Vagina (tissue), 2 donors: ENCODE data around the gene MAPK6. TPM values are rescaled to one million over a fixed set of nuclear protein-coding genes. Genes with fewer than 3 reads are reported as not detected.
A peak's percentile ranks its signal among the peaks of the same experiment; 100 is the strongest.

Experiments
- DNase-seq, 2 donors: peaks; one replicate each; pipeline ENCODE4 v3.0.0-alpha.2; 2017; ENCODE audit errors: extremely low spot score in 2 of 2
- H3K27ac ChIP-seq: fragments of 200-600 bp; sonication (generic); one replicate; pipeline ENCODE4 v1.5.1; 2019
- H3K27me3 ChIP-seq: fragments of 200-600 bp; sonication (generic); one replicate; pipeline ENCODE4 v1.5.1; 2019
- H3K36me3 ChIP-seq, 2 donors: fragments of 200-600 bp; sonication (generic); one replicate each; pipeline ENCODE4 v1.5.1; 2017 to 2019
- H3K4me1 ChIP-seq: fragments of 200-600 bp; sonication (generic); one replicate; pipeline ENCODE4 v1.5.1; 2019
- H3K4me3 ChIP-seq, 2 donors: fragments of 200-600 bp; sonication (generic); 1 replicate in 1 of 2; 2 replicates in 1 of 2; pipeline ENCODE4 v1.5.1; 2016 to 2019
- H3K9me3 ChIP-seq: fragments of 200-600 bp; sonication (generic); one replicate; pipeline ENCODE4 v1.5.1; 2019
- POLR2A ChIP-seq, 2 donors: fragments of 450-650 bp; IDR thresholded peaks; one replicate each; pipeline ENCODE4 v1.6.1; 2017; ENCODE audit warnings: antibody characterized with exemption in 2 of 2, mild to moderate bottlenecking in 2 of 2, moderate library complexity in 2 of 2
- POLR2AphosphoS5 ChIP-seq, 2 donors: sonication (generic); formaldehyde crosslinking; IDR thresholded peaks; one replicate each; pipeline ENCODE4 v1.9.0; 2017; ENCODE audit warnings: antibody characterized with exemption in 2 of 2, mild to moderate bottlenecking in 2 of 2, low read depth in 1 of 2; ENCODE audit not compliant: insufficient read depth in 1 of 2
- intact Hi-C: fragments of 100-400 bp; cut with DNase I; formaldehyde crosslinking; loops from one replicate; pipeline ENCODE4 v1.15.1; 2023
- total RNA-seq: library from RNA; depleted of rRNA; stranded (reverse); fragments of >200 nt; gene quantifications from one replicate; pipeline ENCODE4 v1.2.3, GENCODE V29; 2016
- TF ChIP-seq, protein P1 (sequence below), 3 experiments: fragments of 450-650 bp in 2 of 3; fragments of 200-600 bp in 1 of 3; sonication (generic) in 1 of 3; IDR thresholded peaks; one replicate each; pipeline ENCODE4 v1.5.1; 2017 to 2019; ENCODE audit warnings: antibody characterized with exemption in 3 of 3, mild to moderate bottlenecking in 2 of 3, moderate library complexity in 2 of 3

The MAPK6 gene
- total RNA-seq, 1 donor from 2014 or later = 41.0 TPM

DNA sequence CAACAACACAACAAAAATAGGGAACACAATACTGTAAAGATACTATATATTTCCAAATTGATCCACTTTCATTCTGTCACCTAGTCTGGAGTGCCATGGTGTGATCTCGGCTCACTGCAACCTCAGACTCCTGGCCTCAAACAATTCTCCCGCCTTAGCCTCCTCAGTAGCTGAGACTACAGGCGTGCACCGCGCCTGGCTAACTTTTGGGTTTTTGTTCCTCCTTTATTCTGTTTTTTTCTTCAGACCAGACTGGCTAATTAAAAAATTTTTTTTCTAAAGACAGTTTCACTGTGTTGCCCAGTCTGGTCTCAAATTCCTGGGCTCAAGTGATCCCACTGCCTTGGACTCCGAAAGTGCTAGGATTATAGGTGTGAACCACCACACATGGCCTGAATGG, 88.2 kb downstream of the MAPK6 start:
- Histone ChIP-seq H3K36me3 (no peaks in the 10 kb centered on the region), H3K4me1 (peaks cover 26% of the 10 kb centered on the region), H3K9me3 (no peaks in the 10 kb centered on the region), H3K27me3 (no peaks in the 10 kb centered on the region), H3K27ac (no peak overlapping the region), H3K4me3 (no peak overlapping the region)
- intact Hi-C loops = no loop called here
- TF ChIP-seq POLR2A (IDR thresholded peaks at IDR 0.05) (no peak), POLR2AphosphoS5 (IDR thresholded peaks at IDR 0.05; ENCODE audit: insufficient read depth in 1 of 2, low read depth in 1 of 2) (no peak)
- TF ChIP-seq, protein P1, sequence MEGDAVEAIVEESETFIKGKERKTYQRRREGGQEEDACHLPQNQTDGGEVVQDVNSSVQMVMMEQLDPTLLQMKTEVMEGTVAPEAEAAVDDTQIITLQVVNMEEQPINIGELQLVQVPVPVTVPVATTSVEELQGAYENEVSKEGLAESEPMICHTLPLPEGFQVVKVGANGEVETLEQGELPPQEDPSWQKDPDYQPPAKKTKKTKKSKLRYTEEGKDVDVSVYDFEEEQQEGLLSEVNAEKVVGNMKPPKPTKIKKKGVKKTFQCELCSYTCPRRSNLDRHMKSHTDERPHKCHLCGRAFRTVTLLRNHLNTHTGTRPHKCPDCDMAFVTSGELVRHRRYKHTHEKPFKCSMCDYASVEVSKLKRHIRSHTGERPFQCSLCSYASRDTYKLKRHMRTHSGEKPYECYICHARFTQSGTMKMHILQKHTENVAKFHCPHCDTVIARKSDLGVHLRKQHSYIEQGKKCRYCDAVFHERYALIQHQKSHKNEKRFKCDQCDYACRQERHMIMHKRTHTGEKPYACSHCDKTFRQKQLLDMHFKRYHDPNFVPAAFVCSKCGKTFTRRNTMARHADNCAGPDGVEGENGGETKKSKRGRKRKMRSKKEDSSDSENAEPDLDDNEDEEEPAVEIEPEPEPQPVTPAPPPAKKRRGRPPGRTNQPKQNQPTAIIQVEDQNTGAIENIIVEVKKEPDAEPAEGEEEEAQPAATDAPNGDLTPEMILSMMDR (IDR thresholded peaks at IDR 0.05) = no peak
- DNase-seq = no peak

DNA sequence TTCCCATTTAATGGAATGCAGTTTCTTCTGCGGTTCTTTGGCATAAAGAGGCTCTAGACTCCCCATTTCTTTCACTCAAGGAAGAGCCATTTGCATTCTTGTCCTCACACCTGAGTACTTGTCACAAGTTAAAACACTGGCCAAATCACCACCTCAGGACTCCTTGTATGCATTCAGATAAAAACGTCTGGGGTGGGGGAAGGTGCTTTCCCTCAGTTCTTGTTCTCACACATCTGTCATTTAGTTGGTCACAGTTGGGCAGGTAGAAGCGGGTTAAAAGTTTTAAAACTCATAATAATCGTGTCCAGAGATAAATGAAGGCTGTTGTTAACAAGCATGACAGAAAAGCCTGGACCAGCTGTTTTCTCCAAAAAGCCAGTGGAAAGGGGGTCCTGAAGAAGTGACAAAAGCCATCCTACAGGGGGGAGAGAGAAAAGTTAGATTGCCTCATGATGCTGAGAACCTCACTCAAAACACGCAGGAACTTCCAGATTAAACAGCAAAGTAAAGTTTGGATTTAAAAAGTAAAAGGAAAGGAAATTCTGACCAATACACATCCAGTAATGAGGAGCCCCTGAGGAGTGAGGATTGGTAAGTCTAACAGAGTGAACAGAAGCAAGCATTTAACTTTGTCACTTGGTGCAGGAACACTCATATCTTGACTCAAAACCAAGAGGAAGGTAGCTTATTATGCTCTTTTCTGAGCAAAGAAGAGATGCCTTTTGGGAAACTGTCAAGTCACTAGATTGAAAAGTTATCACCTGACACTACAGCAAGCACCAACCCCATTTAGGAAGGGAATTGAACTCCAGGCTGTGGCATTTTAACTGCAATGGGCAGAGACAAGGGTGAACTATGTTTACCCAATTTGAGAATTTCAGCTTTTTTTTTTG, 90.8 kb downstream of the MAPK6 start:
- H3K36me3 ChIP-seq = no peaks in the 10 kb centered on the region
- H3K27me3 ChIP-seq = no peaks in the 10 kb centered on the region
- DNase-seq = no peak
- H3K4me1 ChIP-seq = peaks cover 16% of the 10 kb centered on the region
- intact Hi-C loops = no loop called here
- no peak for TF ChIP-seq POLR2A (IDR thresholded peaks at IDR 0.05)
- H3K4me3 ChIP-seq = no peak overlapping the region
- H3K27ac ChIP-seq = no peak overlapping the region
- H3K9me3 ChIP-seq = no peaks in the 10 kb centered on the region

DNA sequence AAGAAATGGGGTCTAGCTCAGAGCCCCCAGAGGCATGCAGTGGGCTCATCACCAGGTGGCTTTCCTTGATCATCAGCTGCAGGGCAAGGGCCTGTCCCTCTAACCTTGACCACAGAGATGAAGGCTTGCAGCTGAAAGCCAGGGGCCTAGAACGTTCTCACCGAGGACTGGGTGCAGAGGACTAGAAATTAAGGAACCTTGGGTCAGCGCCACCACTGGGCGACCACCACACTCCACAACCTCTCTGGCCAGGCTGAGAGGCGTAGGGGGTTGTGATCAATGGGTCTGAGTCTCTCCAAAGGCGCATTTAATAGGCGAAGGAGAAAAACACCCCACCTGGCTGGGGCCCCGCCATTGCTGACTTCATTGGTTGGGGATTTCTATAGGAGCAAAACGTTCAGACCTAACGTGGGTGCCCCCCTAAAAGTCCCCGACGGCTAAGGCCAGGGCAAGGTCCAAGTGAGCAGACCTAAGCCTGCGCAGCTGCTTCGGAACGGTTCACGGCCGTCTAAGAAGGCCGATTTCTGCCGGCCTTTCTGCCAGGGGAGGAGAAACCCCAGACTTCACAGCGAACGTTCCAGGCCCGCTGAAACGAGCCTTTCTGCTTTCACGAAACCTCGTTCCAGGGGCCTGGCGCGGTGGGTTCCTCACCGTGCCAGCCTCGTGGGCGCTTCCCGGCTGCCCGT, 92.6 kb downstream of the MAPK6 start:
- intact Hi-C loops = no loop called here
- no peaks in the 10 kb centered on the region for H3K36me3 ChIP-seq
- peak overlapping the region; percentile 46 for H3K27ac ChIP-seq

DNA sequence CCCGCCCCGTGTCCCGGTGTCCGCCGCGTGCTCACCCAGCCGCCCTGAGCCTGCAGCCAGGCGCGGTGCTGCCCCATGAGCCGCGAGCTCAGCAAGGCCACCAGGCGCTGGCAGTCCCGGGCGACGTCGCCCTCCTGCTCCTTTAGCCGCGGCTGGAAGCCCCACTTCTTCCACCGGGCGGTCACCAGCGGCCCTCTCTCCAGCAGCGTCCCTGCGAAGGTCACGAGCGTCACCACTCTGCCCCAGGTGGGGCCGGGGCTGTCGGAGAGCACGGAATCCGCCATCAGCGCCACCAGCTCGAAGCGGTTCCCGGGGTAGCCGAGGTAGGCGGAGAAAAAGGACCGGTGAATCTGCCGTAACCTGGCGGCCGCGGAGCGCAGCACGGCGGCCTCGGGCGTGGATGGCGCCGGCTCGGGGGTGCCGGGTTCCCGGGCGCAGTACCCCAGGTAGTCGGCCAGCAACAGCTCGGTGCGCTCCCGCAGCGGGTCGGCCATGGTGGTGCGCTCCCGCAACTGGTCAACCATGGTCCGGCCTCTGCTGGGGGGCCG, 93.3 kb downstream of the MAPK6 start:
- Histone ChIP-seq H3K9me3 (no peaks in the 10 kb centered on the region), H3K27me3 (no peaks in the 10 kb centered on the region), H3K27ac (peak overlapping the region; percentile 46), H3K36me3 (no peaks in the 10 kb centered on the region), H3K4me3 (peak overlapping the region; percentile 41 to 47), H3K4me1 (peaks cover 16% of the 10 kb centered on the region)
- intact Hi-C loops = no loop called here
- TF ChIP-seq POLR2AphosphoS5 (IDR thresholded peaks at IDR 0.05; ENCODE audit: insufficient read depth in 1 of 2, low read depth in 1 of 2) (no peak), POLR2A (IDR thresholded peaks at IDR 0.05) (no peak)
- TF ChIP-seq, protein P1 (IDR thresholded peaks at IDR 0.05) = peak in 1 of 3 experiments; percentile 8
- DNase-seq = peak in 1 of 2 donors; percentile 79

More for the DNA sequence above, 92.6 kb downstream of the MAPK6 start:
- DNase-seq = peak in 1 of 2 donors; percentile 83
- TF ChIP-seq POLR2AphosphoS5 (IDR thresholded peaks at IDR 0.05; ENCODE audit: insufficient read depth in 1 of 2, low read depth in 1 of 2) (no peak), POLR2A (IDR thresholded peaks at IDR 0.05) (no peak)
- TF ChIP-seq, protein P1 (IDR thresholded peaks at IDR 0.05) = no peak
- peaks cover 16% of the 10 kb centered on the region for H3K4me1 ChIP-seq
- H3K4me3 ChIP-seq = peak overlapping the region; percentile 41 to 47
- no peaks in the 10 kb centered on the region for H3K27me3 ChIP-seq
- H3K9me3 ChIP-seq = no peaks in the 10 kb centered on the region

DNA sequence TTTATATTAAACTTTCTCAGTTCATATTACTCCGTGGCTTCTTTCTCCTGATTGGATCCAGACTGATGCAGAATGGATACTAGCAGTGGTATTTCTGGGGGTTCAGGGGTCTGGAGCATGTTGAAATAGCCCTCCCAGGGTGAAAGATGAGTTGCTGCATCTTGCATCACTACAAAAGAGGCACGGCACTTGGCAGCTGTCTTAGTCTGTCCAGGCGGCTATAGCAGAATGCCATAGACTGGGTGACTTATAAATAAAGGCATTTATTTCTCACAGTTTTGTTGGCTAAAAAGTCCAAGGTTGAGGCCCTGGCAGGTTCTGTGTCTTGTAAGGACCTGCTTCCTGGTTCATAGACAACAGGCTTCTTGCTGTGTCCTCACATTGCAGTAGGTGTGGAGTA, 94.2 kb downstream of the MAPK6 start:
- Histone ChIP-seq H3K4me1 (peaks cover 16% of the 10 kb centered on the region), H3K27me3 (no peaks in the 10 kb centered on the region), H3K9me3 (no peaks in the 10 kb centered on the region), H3K4me3 (no peak overlapping the region), H3K27ac (no peak overlapping the region), H3K36me3 (no peaks in the 10 kb centered on the region)
- TF ChIP-seq POLR2AphosphoS5 (IDR thresholded peaks at IDR 0.05; ENCODE audit: insufficient read depth in 1 of 2, low read depth in 1 of 2) (no peak), POLR2A (IDR thresholded peaks at IDR 0.05) (no peak)
- TF ChIP-seq, protein P1 (IDR thresholded peaks at IDR 0.05) = no peak
- intact Hi-C loops = no loop called here
- DNase-seq = no peak
